Right forelimb (tissue), 1 donor: ENCODE data around the gene SPINT1.

ENCODE experiments used
- DNase-seq: peaks from one replicate; pipeline ENCODE4 v3.0.0-alpha.2; 2018

SPINT1 gene

GRCh38 chr15:40863660-40864270, 19.9 kb downstream of the SPINT1 start:
- no peak for DNase-seq

DNA sequence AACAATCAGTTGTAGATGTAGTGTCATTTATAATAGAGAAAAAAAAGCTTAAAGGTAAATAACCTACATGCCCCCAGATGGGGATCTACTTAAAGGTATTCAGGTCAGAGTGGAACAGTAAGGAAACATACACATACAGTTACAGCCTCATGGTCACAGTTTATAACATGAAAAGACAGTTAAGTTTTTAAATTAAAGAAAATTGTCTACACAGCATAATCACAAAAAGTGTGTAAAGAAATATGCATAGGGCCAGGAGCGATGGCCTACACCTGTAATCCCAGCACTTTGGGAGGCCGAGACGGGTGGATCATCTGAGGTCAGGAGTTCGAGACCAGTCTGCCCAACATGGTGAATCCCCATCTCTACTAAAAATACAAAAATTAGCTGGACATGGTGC, 23.4 kb downstream of the SPINT1 start:
- DNase-seq = no peak

DNA sequence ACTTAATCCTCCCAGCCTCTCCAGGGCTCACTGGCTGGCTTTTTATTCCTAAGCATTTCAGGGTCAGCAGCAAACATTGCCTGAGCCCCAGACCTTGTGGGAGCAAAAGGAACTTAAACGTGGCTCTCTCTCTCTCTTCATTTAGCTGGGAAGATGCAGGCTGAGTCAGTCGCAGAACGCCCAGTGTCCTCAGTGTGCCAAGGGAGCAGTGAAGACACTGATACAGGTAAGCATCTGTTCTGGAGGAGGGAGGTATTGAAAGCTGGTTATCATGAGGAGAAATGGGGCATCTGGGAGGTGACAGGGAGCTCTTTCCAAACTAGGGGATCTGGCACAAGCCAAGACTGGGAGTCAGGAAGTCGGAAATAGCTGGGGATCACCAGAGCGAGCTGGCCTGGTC, 25.8 kb downstream of the SPINT1 start:
- DNase-seq = no peak

- no peak for DNase-seq
Observed at GRCh38 chr15:40870716-40871115, 26.9 kb downstream of the SPINT1 start.

DNA sequence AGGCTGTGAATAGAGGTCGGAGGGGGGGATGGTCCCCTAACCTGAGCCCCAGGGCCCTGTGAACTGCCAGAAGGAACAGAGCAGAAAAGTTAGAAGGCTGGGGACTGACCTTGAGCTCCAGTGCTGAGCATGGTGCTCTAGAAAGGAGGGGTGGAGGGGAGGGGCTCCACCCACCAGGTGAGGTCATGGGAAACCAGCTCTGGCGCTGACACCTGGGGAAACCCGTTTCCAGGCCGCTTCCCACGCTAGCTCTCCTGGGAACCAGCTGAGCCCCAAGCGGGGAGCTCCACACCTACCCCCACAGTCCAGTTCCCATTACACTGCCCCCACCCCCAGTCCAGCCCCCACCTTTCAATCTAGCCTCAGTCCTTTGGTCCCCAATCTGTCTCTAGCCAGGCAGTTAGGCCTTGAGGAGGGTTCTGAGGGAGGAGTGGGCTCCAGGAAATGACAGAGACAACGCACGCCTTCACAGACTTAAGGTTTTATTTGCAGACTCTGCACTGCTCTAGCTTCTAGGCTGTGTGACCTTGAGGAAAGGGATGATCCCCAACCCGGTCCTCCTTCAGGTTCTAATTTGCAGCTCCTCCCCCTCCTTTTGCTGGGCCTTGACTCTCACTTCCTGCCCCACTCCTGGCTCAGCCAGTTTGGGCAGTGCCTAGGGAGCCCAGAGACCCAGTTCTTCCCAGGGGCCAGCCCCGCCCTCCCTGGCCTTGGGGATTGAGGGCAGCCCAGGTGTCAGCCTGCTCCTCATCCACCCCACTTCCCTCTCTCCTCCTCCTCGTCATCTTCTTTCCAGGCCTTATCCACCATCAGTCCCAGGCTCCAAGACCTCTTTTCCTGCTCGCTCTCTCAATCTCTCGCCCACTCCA, 28.1 kb downstream of the SPINT1 start:
- DNase-seq = peak; percentile 28

DNA sequence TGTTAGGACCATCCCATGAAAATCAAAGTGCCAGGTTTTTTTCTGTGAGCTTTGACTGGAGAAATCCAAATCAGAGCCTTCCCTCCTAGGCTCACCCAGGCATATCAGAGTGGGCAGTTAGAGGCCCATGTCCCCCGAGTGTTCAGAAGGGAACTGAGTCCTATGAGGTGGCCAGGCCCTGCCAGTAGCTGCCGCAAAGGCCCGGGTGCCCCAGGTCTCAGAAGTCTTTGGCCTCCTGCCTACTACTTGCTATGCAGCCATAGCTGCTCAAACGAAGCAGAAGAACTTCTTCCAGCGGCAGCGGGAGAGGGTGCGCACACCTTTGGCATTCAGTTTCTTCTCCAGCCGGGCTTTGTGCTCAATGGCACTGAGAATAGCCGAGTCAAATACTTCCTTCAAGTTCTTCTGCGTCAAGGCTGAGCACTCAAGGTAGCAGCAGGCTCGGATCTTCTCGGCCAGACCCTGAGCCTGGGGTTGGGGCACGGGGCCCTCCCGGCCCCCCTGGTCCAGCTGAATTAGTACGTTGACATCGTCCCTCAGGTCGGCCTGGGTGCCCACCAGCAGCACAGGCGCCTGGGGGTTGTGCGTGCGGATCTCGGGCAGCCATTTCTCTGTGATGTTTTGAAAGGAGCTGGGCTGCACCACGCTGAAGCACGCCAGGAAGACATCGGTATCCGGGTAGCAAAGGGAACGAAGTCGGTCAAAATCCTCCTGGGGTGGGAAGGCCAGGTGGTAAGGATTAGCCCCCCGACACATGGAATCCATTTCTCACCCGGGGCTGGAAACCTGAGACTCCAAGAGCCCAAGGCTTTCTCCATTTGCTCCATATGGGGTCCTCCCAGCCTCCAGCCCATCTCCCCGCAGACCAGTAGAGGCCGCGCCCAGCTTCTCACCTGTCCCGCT, 29.2 kb downstream of the SPINT1 start:
- DNase-seq = no peak

DNA sequence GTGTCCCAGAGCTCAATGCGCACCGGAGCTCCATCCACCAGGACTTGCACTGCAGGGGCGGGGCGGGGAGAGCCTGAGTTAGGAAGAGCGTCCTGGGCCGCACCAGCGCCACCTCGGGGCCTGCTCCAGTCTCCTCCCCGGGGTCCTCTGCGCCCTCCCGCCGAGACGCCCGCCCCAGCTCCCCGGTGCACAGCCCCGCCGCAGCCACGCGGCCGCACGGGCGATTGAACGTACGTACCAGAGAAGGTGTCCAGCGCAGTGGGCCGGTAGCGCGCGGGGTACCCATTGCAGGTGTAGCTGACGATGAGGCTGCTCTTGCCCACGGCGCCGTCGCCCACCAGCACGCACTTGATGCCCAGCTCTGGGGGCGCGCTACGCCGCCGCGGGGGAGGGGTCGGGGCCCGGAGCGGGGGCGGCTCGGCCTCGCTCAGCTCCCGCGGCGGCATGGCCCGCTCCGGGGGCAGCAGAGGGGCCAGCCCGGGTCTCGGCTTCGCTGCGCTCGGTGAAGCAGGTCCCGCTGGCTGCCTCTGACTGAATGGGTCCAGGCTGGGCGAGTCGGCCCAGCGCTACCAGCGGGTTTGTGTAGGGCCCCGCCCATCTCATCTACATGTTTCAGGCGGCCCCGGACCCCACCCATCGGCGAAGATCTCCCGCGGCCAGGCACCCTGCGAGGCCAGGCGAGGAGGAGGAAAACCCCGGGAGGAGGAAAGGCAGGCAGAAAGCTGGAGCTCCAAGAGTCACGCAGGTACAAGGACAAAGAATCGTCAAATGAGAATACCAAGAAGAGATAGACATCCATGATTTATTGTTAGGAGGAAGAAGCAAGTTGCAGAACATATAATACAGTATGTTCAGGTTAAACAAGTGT, 30.1 kb downstream of the SPINT1 start, which contains the start of gene RHOV:
RHOV (minus strand) TSS at position 541 of the 868 bp plus-strand sequence; CDS start at position 446, 95 bp downstream.
- DNase-seq = no peak

GRCh38 chr15:40875991-40876730, 32.3 kb downstream of the SPINT1 start:
- DNase-seq = no peak

GRCh38 chr15:40877694-40878093, 33.8 kb downstream of the SPINT1 start:
- DNase-seq = no peak

DNA sequence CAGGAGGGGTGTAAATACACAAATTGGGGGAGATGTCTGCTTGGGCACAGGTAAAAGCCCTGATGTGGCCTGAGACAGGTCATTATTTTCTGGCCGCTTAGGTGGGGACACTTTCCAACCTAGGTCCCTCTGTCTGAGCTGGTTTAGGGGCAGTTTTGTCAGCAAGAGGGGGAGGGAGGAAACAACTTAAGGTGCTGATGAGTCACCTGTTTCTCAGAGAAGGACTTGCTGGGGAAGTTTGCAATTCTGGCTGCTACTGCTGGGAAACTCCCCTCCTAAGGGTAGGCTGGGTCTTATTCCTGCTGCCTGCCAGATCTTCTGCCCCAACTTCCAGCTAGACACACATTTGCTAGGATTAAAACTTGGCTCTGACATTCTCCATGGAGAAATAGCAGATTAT, 34.9 kb downstream of the SPINT1 start:
- no peak for DNase-seq

DNA sequence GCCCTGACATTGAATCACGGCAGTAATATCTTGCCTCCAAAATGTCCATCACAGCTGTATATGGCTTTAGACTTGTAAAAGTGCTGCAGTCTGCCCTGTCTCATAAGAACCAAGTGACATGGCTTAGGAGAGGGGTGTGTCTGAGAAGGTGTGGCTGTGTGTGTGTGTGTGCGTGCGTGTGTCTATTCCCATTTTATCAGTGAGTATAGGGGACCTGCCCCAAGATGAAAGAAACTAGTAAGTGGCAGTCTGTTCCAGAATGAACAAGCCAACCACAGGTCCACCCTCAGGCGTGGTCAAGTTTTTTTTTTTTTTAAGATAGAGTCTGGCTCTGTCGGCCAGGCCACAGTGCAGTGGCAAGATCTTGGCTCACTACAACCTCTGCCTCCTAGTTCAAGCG, 35.8 kb downstream of the SPINT1 start:
- DNase-seq = no peak

- DNase-seq = no peak
Observed at GRCh38 chr15:40881351-40881750, 37.5 kb downstream of the SPINT1 start.

- DNase-seq = no peak
Observed at GRCh38 chr15:40886586-40886985, 42.7 kb downstream of the SPINT1 start.

GRCh38 chr15:40889112-40889511, 45.3 kb downstream of the SPINT1 start:
- DNase-seq = no peak

DNA sequence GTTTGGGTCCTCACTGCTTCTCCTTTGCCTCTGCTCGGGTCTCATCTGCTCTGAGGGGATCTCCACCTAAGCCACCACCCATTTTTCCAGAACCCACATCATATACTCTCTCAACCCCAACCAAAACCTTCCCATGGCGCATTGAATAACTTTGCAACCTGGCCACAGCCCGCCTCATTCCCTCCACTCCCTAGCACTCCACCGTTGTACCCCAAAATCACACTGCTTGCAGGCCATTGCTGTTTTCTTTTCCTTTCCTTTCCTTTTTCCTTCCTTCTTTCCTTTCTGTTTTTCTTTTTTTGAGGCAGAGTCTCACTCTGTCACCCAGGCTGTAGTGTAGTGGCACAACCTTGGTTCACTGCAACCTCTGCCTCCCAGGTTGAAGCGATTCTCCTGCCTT, 47.3 kb downstream of the SPINT1 start:
- DNase-seq = no peak

DNA sequence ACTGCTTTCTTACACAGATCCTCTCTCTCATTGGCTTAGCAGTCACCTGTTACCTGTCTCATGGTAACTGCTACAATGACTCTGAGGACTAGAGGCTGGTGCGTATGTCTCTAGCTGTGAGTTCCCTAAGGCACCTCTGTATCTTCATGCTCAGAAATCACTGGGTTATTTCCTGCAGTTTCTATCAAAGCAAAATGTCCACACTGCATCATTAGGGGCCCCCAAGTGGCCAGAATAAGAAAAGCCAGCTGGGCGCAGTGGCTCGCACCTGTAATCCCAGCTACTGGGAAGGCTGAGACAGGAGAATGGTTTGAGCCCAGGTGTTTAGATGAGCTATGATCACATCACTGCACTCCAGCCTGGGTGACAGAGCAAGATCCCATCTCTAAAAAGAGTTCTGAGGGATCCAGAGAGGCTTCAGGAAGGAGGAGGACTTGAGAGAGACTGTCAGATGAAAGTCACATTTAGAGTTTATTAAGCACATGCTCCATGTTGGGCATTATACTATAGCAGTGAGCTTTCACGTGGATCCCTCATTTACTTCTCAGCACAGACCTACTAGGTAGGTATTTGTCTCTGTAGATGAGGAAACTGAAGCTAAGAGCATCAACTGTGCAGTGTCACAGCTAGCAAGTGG, 48.1 kb downstream of the SPINT1 start:
- no peak for DNase-seq

DNA sequence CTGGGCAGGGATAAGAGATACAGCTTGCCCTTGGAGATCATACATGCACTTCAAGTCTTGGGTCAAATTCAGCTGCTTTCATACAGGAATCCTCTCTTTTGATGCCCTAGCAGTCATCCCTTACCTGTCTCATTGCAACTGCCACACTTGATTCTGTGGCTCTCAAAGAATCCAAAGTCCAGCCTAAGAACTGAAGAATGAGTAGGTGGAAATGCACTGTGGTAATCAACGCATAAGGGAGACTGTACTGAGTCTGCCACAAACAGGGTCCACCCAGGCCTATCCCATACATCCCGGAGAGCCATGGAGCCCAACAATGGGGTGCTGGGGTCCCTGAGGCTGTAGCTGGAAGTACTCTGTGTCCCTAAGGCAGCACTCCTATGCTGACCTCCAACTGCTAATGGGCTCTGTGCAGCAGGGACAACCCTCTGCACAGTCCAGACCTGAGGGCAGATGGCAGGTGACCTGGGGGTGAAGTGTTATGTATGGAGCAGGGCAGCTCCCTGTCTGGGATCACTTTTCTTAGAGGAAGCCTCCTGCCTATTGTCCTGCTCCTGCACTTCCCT, 48.7 kb downstream of the SPINT1 start:
- no peak for DNase-seq

DNA sequence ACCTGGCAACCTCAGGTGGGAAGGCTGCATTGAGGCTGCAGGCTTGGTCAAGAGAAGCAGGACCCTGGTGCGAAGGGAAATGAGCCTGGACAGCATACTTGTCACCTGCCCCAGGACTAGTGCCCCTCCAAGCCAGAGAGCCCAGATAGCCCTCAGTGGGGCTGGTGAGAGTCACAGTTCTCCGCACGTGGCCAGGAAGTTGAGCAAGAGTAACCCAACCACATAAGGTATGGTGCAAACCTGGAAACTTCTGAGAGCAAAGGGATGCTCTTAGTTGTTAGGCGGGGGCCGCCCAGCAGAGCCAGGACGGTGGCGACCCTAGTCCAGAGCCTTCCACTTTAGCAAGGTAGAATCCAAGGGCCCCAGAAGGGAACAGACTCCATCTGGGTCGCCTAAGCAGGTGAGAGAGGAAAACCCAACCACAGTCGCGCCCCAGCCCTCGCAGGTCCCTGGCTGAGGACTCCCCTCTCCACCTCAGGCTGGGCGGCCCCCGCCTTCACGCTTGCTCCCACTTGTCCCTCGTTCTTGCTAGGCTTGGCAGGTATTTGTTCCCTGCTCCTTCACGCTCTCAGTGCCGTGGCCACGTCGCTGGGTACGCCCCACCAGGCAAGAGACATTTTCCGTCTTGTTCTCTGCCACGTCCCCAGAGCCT, 49.3 kb downstream of the SPINT1 start:
- DNase-seq = no peak

- DNase-seq = peak; percentile 100
Observed at GRCh38 chr15:40893733-40894680, 50.2 kb downstream of the SPINT1 start, which contains the start of gene VPS18. TSS of gene VPS18 (plus strand) at chr15:40894450. CDS start at chr15:40894769, 319 bp downstream.
